ENCODE data around the gene PAX5. TPM values are rescaled to one million over a fixed set of nuclear protein-coding genes. Genes with fewer than 3 reads are reported as not detected.

PAX5 gene
- total and polyA plus RNA-seq, 3 donors from 2014 or later = 0.79 to 1.9 (median 1.3) TPM

DNA sequence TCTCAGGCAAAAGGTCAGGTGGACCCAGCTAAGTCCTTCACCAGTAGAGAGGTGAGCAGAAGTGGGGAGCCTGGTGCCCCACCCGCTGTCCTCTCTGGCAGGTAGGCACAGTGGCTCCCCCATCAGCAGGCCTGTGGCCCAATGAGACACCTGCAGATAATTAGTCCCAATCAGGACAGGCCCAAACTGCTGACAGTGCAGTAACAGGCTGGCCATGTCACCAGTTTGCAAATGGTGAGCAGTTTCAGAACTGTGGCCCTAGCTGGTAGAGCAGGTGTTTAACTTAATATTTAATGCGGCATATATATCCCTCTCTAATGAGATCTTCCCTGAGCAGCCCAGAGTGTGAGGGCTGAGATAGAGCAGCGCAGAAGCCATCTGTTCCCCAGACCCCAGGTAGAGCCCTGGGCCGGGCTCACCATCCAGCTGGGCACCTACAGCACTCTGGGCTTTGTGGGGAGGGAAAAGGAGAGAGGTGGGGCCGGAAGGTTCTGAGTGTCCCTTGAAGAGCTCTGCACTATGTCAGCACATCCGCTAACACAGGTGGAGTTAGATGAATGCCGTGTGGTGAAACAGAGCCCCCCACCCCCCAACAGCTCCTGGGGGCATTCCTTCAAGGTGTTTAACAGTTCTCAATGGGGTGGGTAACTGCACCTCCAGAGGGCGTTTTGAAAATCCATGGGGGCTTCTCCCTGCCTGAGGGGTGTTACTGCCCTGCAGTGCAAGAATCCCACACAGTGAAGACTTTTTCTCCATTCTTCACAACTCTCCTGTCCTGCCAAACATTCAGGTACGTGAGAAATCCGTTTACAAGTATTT, 120.5 kb downstream of the PAX5 start:
- H3K9me3 ChIP-seq = no peaks in the 10 kb centered on the region
- no peaks in the 10 kb centered on the region for H3K27me3 ChIP-seq
- H3K4me3 ChIP-seq = no peak overlapping the region
- H3K36me3 ChIP-seq (ENCODE audit: low read depth, missing control alignments) = no peaks in the 10 kb centered on the region
- no peaks in the 10 kb centered on the region for H3K4me1 ChIP-seq
- 57 to 62% methylated on average over 10 of the region's 10 CpGs for WGBS, 2 donors
- TF ChIP-seq, protein P1, sequence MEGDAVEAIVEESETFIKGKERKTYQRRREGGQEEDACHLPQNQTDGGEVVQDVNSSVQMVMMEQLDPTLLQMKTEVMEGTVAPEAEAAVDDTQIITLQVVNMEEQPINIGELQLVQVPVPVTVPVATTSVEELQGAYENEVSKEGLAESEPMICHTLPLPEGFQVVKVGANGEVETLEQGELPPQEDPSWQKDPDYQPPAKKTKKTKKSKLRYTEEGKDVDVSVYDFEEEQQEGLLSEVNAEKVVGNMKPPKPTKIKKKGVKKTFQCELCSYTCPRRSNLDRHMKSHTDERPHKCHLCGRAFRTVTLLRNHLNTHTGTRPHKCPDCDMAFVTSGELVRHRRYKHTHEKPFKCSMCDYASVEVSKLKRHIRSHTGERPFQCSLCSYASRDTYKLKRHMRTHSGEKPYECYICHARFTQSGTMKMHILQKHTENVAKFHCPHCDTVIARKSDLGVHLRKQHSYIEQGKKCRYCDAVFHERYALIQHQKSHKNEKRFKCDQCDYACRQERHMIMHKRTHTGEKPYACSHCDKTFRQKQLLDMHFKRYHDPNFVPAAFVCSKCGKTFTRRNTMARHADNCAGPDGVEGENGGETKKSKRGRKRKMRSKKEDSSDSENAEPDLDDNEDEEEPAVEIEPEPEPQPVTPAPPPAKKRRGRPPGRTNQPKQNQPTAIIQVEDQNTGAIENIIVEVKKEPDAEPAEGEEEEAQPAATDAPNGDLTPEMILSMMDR (IDR thresholded peaks at IDR 0.05) = no peak
- no peak for TF ChIP-seq POLR2A (IDR thresholded peaks at IDR 0.05)
- intact Hi-C loops (cut with DNase I; ENCODE audit: low total_unique reads) = no loop called here
- no peak for DNase-seq
- no peak overlapping the region for H3K27ac ChIP-seq

DNA sequence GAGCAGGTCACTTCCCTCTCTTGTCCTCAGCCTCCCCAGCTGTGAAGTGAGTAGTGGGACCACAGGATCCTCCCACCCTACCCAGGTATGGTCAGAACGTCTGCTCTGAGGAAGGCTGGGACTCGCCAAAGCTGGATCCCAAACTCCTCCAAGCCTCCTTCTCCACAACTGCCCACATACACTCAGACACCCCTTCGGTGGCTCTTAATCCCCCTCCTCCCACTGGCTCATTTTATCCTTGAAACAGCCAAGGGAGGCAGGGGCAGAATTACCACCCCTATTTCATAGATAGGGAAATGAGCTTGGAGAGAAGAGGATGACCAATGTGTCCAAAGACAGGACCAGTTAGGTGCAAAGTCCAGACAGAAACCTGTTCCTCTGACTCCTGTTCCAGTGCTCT, 121.4 kb downstream of the PAX5 start:
- H3K27me3 ChIP-seq = no peaks in the 10 kb centered on the region
- H3K27ac ChIP-seq = no peak overlapping the region
- intact Hi-C loops (cut with DNase I; ENCODE audit: low total_unique reads) = no loop called here
- no peaks in the 10 kb centered on the region for H3K36me3 ChIP-seq (ENCODE audit: low read depth, missing control alignments)
- H3K4me1 ChIP-seq = no peaks in the 10 kb centered on the region
- 68 to 75% methylated on average over 3 of the region's 3 CpGs for WGBS, 2 donors
- H3K4me3 ChIP-seq = no peak overlapping the region
- no peaks in the 10 kb centered on the region for H3K9me3 ChIP-seq
- DNase-seq = no peak
- TF ChIP-seq POLR2A (IDR thresholded peaks at IDR 0.05) = no peak

DNA sequence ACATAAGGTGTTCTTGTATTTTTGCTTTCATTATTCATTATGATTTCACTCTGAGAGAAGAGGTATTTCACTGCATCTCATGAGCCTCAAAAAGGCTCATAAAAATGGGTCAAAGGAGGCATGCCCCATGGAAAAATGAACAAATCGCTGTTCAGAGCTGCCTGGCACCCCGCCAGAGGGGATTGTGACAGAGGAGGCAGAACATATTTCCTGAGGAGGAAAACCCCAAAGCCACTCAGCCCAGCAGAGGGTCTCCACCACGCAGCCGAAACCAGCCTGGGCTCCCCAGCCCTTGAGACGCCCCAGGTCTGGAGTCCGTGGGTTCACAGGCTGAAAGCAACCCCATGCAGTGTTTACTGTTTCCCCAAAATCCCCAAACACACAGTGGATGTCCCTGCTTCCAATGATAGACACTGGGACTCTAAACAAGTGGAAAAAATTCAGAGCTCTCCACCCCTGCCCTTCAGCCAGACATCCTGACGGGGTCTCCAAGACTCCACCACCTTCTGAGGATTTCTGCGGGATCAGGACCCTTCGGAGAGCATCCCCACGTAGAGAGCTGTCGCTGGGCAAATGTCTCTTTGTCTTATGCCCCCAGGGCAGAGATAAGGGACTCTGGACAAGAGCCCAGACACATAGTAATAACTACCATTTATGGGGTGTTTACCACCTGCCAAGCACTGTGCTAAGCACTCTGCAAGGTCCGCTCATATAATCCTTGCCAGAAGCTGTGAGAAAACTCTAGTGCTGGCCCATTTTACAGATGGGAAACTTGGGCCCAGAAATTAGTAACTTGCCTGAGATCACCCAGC, 122.3 kb downstream of the PAX5 start:
- intact Hi-C loops (cut with DNase I; ENCODE audit: low total_unique reads) = no loop called here
- no peaks in the 10 kb centered on the region for H3K9me3 ChIP-seq
- WGBS, 2 donors = 74 to 78% methylated on average over 10 to 12 of the region's 12 CpGs
- H3K4me1 ChIP-seq = no peaks in the 10 kb centered on the region
- H3K27ac ChIP-seq = no peak overlapping the region
- H3K4me3 ChIP-seq = no peak overlapping the region
- no peak for TF ChIP-seq POLR2A (IDR thresholded peaks at IDR 0.05)
- TF ChIP-seq, protein P1 (IDR thresholded peaks at IDR 0.05) = no peak
- no peaks in the 10 kb centered on the region for H3K36me3 ChIP-seq (ENCODE audit: low read depth, missing control alignments)
- H3K27me3 ChIP-seq = no peaks in the 10 kb centered on the region
- DNase-seq = no peak

DNA sequence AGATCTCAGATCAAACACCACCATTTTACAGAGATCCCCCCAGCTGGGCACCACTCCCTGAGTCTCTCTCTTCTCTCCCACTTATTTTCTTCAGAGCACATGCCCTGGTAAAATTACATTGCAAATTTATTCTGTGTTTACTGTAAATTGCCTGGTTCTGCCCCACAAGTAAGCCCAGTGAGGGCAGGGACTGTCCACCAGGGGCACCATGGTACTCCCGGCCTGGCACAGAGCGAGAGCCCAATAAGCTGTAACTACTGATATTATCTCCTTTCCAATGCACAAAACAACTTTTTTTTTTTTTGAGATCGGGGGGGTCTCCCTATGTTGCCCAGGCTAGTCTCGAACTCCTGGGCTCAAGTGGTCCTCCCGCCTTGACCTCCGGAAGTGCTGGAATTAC, 123.0 kb downstream of the PAX5 start:
- 68 to 80% methylated on average over 6 of the region's 6 CpGs for WGBS, 2 donors
- Histone ChIP-seq H3K4me3 (no peak overlapping the region), H3K27me3 (no peaks in the 10 kb centered on the region), H3K36me3 (ENCODE audit: low read depth, missing control alignments) (no peaks in the 10 kb centered on the region), H3K4me1 (no peaks in the 10 kb centered on the region), H3K9me3 (no peaks in the 10 kb centered on the region), H3K27ac (no peak overlapping the region)
- DNase-seq = no peak
- intact Hi-C loops (cut with DNase I; ENCODE audit: low total_unique reads) = no loop called here
- TF ChIP-seq, protein P1 (IDR thresholded peaks at IDR 0.05) = no peak
- no peak for TF ChIP-seq POLR2A (IDR thresholded peaks at IDR 0.05)

DNA sequence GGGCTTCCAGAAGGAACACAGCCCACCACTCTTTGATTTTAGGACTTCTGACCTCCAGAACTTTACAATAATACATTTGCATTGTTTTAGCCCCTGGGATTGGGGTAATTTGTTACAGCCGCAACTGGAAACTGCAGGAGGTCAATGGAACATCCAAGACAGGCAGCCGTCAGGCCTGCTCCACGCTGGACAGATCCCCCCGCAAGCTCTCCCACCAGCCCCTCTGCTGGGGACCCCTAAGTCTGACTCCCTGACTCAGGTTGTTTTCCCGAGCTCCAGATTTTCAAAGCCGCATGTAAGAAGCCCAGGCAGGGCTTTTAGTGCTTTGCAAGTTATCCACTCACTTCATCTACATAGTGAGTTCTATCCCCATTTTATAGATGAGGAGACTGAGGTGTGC, 127.6 kb downstream of the PAX5 start:
- H3K27ac ChIP-seq = no peak overlapping the region
- no peak for DNase-seq
- no peaks in the 10 kb centered on the region for H3K9me3 ChIP-seq
- no peaks in the 10 kb centered on the region for H3K4me1 ChIP-seq
- no peak overlapping the region for H3K4me3 ChIP-seq
- TF ChIP-seq, protein P1 (IDR thresholded peaks at IDR 0.05) = no peak
- no peak for TF ChIP-seq POLR2A (IDR thresholded peaks at IDR 0.05)
- intact Hi-C loops (cut with DNase I; ENCODE audit: low total_unique reads) = no loop called here
- H3K27me3 ChIP-seq = no peaks in the 10 kb centered on the region
- H3K36me3 ChIP-seq (ENCODE audit: low read depth, missing control alignments) = no peaks in the 10 kb centered on the region
- 73 to 80% methylated on average over 3 to 6 of the region's 6 CpGs for WGBS, 2 donors
